Measurements from ENCODE around the gene WNT1.

WNT1 gene

GRCh38 chr12:48978291-48978740 is at the start of gene WNT1:
Gene WNT1 (plus strand): TSS chr12:48978322. CDS start chr12:48978651, 329 bp downstream.
- Histone ChIP-seq H2AFZ (ENCODE audit: low read length) (peak within 1 kb of the TSS; percentile 85), H3K36me3 (ENCODE audit: insufficient read depth, low read length) (no peaks in the 10 kb centered on the region), H3K4me3 (ENCODE audit: low read length, poor library complexity, severe bottlenecking) (no peak within 1 kb of the TSS), H4K20me1 (ENCODE audit: insufficient read depth, low read length, poor library complexity, severe bottlenecking) (no peaks in the 10 kb centered on the region), H3K4me2 (ENCODE audit: low read depth, low read length, poor library complexity, severe bottlenecking) (peak within 1 kb of the TSS; percentile 52), H3K9ac (ENCODE audit: low read depth, low read length, poor library complexity, severe bottlenecking) (no peak within 1 kb of the TSS), H3K9me2 (replicated peaks; ENCODE audit: low read depth, low read length) (no peaks in the 10 kb centered on the region), H3F3A (ENCODE audit: low read depth) (no peaks in the 10 kb centered on the region), H3K4me1 (ENCODE audit: insufficient read depth, low read length, poor library complexity, severe bottlenecking) (peaks cover 4% of the 10 kb centered on the region), H3K9me3 (ENCODE audit: insufficient read depth, low read depth, low read length) (no peaks in the 10 kb centered on the region), H3K27me3 (ENCODE audit: insufficient read depth, low read length, poor library complexity, severe bottlenecking) (no peaks in the 10 kb centered on the region), H3K79me2 (ENCODE audit: insufficient read depth, low read length) (no peaks in the 10 kb centered on the region)
- TF ChIP-seq EZH2phosphoT487 (IDR thresholded peaks at IDR 0.05; ENCODE audit: borderline replicate concordance): no peak
- 0 out of 2 replicates have a peak, but pooled peaks have one; percentile 1 for TF ChIP-seq CTCF (conservative IDR thresholded peaks at IDR 0.05; ENCODE audit: low read length)

GRCh38 chr12:48929551-48929950 is 48.6 kb upstream of the WNT1 start:
- H3K27me3 ChIP-seq (ENCODE audit: insufficient read depth, low read length, poor library complexity, severe bottlenecking): no peaks in the 10 kb centered on the region
- H3K9ac ChIP-seq (ENCODE audit: low read depth, low read length, poor library complexity, severe bottlenecking): no peak overlapping the region
- no peaks in the 10 kb centered on the region for H3F3A ChIP-seq (ENCODE audit: low read depth)
- H3K4me2 ChIP-seq (ENCODE audit: low read depth, low read length, poor library complexity, severe bottlenecking): no peak overlapping the region
- no peaks in the 10 kb centered on the region for H3K4me1 ChIP-seq (ENCODE audit: insufficient read depth, low read length, poor library complexity, severe bottlenecking)
- peaks cover 34% of the 10 kb centered on the region; the same call in 1 of the 2 replicates for H3K36me3 ChIP-seq (ENCODE audit: insufficient read depth, low read length)
- H2AFZ ChIP-seq (ENCODE audit: low read length): no peak overlapping the region
- no peaks in the 10 kb centered on the region for H3K9me2 ChIP-seq (replicated peaks; ENCODE audit: low read depth, low read length)
- H3K4me3 ChIP-seq (ENCODE audit: low read length, poor library complexity, severe bottlenecking): no peak overlapping the region
- H3K79me2 ChIP-seq (ENCODE audit: insufficient read depth, low read length): no peaks in the 10 kb centered on the region
- no peaks in the 10 kb centered on the region for H3K9me3 ChIP-seq (ENCODE audit: insufficient read depth, low read depth, low read length)
- H4K20me1 ChIP-seq (ENCODE audit: insufficient read depth, low read length, poor library complexity, severe bottlenecking): peaks cover 6% of the 10 kb centered on the region
- TF ChIP-seq EZH2phosphoT487 (IDR thresholded peaks at IDR 0.05; ENCODE audit: borderline replicate concordance): no peak
- TF ChIP-seq CTCF (conservative IDR thresholded peaks at IDR 0.05; ENCODE audit: low read length): no peak

- H2AFZ ChIP-seq (ENCODE audit: low read length): no peak overlapping the region
- H3K4me2 ChIP-seq (ENCODE audit: low read depth, low read length, poor library complexity, severe bottlenecking): no peak overlapping the region
- peaks cover 41% of the 10 kb centered on the region; the same call in 1 of the 2 replicates for H3K36me3 ChIP-seq (ENCODE audit: insufficient read depth, low read length)
- H3K9me2 ChIP-seq (replicated peaks; ENCODE audit: low read depth, low read length): no peaks in the 10 kb centered on the region
- no peak overlapping the region for H3K9ac ChIP-seq (ENCODE audit: low read depth, low read length, poor library complexity, severe bottlenecking)
- peaks cover 6% of the 10 kb centered on the region for H4K20me1 ChIP-seq (ENCODE audit: insufficient read depth, low read length, poor library complexity, severe bottlenecking)
- no peaks in the 10 kb centered on the region for H3K79me2 ChIP-seq (ENCODE audit: insufficient read depth, low read length)
- H3K27me3 ChIP-seq (ENCODE audit: insufficient read depth, low read length, poor library complexity, severe bottlenecking): no peaks in the 10 kb centered on the region
- H3K4me3 ChIP-seq (ENCODE audit: low read length, poor library complexity, severe bottlenecking): no peak overlapping the region
- H3K9me3 ChIP-seq (ENCODE audit: insufficient read depth, low read depth, low read length): no peaks in the 10 kb centered on the region
- no peaks in the 10 kb centered on the region for H3F3A ChIP-seq (ENCODE audit: low read depth)
- no peaks in the 10 kb centered on the region for H3K4me1 ChIP-seq (ENCODE audit: insufficient read depth, low read length, poor library complexity, severe bottlenecking)
- TF ChIP-seq EZH2phosphoT487 (IDR thresholded peaks at IDR 0.05; ENCODE audit: borderline replicate concordance): no peak
- no peak for TF ChIP-seq CTCF (conservative IDR thresholded peaks at IDR 0.05; ENCODE audit: low read length)
Observed at GRCh38 chr12:48930475-48930874, 47.6 kb upstream of the WNT1 start.

Measured in Loucy (cell line).